ENCODE results near the gene INHBB. TPM values are rescaled to one million over a fixed set of nuclear protein-coding genes. Genes with fewer than 3 reads are reported as not detected.

Gene INHBB
- total and polyA plus RNA-seq, 2 of the 4 experiments (the other 2 are of a cell fraction), result 0.18 to 0.92 TPM

DNA sequence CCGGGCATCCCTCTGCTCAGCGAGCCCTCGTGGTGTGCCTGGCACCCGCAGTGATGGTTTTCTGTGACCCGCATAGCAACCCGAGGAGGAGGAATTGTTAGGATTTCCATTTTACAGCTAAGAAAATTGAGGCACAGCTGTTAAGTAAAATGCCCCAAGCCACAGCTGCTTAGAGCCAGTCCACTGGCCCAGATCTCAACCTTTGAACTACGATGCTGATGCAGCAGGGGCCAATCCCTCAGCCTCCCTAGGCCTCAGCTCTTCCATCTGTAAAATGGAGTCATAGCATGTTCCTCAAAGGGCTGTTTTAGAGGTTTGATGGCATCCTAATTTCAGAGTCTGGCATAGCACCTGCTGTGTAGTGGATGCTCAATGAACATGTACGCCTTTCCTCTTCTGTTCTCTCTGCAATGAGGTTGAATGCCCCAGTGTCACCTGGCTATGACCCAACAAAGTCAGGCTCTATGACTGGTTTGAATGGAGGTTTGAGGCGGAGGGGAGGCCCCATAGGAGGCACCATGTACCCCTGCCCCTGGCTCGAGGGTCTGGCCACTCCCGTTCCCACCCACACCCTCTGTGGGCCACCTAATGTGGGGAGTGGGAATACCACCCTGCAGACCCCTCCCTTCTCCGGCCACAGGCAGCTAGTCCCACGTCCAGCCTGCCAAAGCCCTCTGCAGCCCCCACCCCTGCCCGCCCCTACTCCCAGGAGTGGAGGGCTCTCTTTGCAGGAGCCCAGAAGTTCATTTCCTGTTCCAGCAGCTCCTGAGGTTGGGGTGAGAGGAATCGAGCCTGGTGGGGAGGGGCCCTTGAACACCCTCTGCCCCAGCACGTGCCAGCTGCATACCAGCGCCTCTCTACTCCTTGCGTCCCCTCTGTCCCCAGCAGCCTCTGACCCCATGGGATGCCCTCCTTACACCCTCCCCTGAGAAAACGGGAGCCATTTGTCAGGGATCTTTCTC is 31.0 kb downstream of the INHBB start (continued):
- no peak for TF ChIP-seq MXI1 (IDR thresholded peaks at IDR 0.05; ENCODE audit: borderline replicate concordance, low read depth, low read length)
- no peak for TF ChIP-seq POLR2A (IDR thresholded peaks at IDR 0.05; ENCODE audit: low read depth, low read length)

DNA sequence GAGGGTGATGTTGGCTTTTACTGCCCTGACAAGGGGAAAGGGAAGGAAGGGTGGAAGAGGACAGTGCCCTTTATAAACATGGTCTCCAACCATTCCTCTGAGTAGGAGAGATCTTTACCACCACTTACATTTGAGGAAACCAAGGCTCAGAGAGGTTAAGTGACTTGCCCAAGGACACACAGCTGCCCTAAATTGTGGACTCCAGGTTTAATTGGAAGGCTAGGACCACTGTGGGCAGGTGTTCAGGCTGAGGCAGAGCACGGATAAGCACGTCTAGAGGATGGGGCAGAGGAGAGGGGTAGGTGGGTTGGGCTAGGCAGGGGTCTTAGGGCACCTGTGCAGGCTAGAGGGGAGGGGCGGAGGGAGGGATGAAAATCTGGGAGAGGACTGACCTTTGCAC is 32.7 kb downstream of the INHBB start:
- Histone ChIP-seq H3K79me1 (ENCODE audit: low read depth in 1 of 2, low read length in 2 of 2) (no peaks in the 10 kb centered on the region), H3K4me1 (ENCODE audit: control insufficient read depth, insufficient read depth, low read length) (no peaks in the 10 kb centered on the region), H3K9me3 (ENCODE audit: control insufficient read depth, insufficient read depth, low read length) (no peaks in the 10 kb centered on the region), H3K27ac (ENCODE audit: insufficient read depth, low read length) (no peak overlapping the region), H3K18ac (ENCODE audit: low read depth, low read length) (no peak overlapping the region), H2BK20ac (ENCODE audit: low read depth, low read length) (no peak overlapping the region), H3K56ac (ENCODE audit: extremely low read depth, insufficient read depth, low read length) (no peak overlapping the region), H4K5ac (ENCODE audit: low read depth, low read length) (no peak overlapping the region), H3K9me1 (ENCODE audit: insufficient read depth, low read length) (peaks cover 3% of the 10 kb centered on the region; the same call in 1 of the 2 replicates), H2AK5ac (ENCODE audit: low read depth, low read length) (no peak overlapping the region), H2BK120ac (ENCODE audit: low read depth, low read length) (no peak overlapping the region), H2AK9ac (replicated peaks; ENCODE audit: low read depth, low read length, poor library complexity) (no peak overlapping the region), H4K8ac (ENCODE audit: low read depth in 2 of 2, low read length in 2 of 2) (no peak overlapping the region), H3K4me3 (ENCODE audit: insufficient read depth, low read depth, low read length) (no peak overlapping the region), H3K4ac (ENCODE audit: low read depth, low read length) (no peak overlapping the region), H3K36me3 (ENCODE audit: control insufficient read depth, insufficient read depth, low read length) (no peaks in the 10 kb centered on the region), H2BK15ac (ENCODE audit: low read depth, low read length) (no peak overlapping the region), H3K9ac (ENCODE audit: low read depth, low read length) (no peak overlapping the region), H3K14ac (replicated peaks; ENCODE audit: low read depth, low read length) (no peak overlapping the region), H3K4me2 (ENCODE audit: low read depth, low read length) (no peak overlapping the region), H3K27me3 (ENCODE audit: control insufficient read depth, insufficient read depth, low read length) (peaks cover 96% of the 10 kb centered on the region), H3K23ac (ENCODE audit: low read depth, low read length) (no peak overlapping the region), H4K20me1 (ENCODE audit: insufficient read depth, low read length) (no peaks in the 10 kb centered on the region; the same call in none of the 2 replicates), H4K91ac (ENCODE audit: insufficient read depth, low read depth, low read length) (no peak overlapping the region), H2AFZ (replicated peaks; ENCODE audit: low read length, poor library complexity) (no peak overlapping the region), H2BK5ac (ENCODE audit: low read depth, low read length, poor library complexity, severe bottlenecking) (no peak overlapping the region)
- ChIA-PET POLR2A (ENCODE audit: unreplicated experiment) (no interaction called here), CTCF (no interaction called here)
- no peak for TF ChIP-seq RAD21 (IDR thresholded peaks at IDR 0.05; ENCODE audit: low read length)
- TF ChIP-seq FOS (IDR thresholded peaks at IDR 0.05; ENCODE audit: low read depth, low read length), result no peak
- no peak for TF ChIP-seq RCOR1 (IDR thresholded peaks at IDR 0.05; ENCODE audit: insufficient replicate concordance, low read length)
- TF ChIP-seq CHD1 (IDR thresholded peaks at IDR 0.05; ENCODE audit: low read depth, low read length), result no peak
- no peak for TF ChIP-seq POLR2A (IDR thresholded peaks at IDR 0.05; ENCODE audit: low read depth, low read length)
- TF ChIP-seq NFE2L2 (IDR thresholded peaks at IDR 0.05; ENCODE audit: low read depth, low read length), result no peak
- TF ChIP-seq BHLHE40 (IDR thresholded peaks at IDR 0.05; ENCODE audit: low read depth, low read length), result no peak
- TF ChIP-seq MXI1 (IDR thresholded peaks at IDR 0.05; ENCODE audit: borderline replicate concordance, low read depth, low read length), result no peak
- TF ChIP-seq MAZ (IDR thresholded peaks at IDR 0.05; ENCODE audit: borderline replicate concordance, low read depth, low read length), result no peak
- no TSS peak for BruUV-seq (replicated peaks)
- intact Hi-C loops (cut with micrococcal nuclease) (no loop called here), in situ Hi-C loops (cut with MboI; ENCODE audit: low sequenced_read_pairs) (no loop called here), dilution Hi-C loops (cut with HindIII; ENCODE audit: low sequenced_read_pairs, unreplicated experiment) (no loop called here)
- WGBS, 2 experiments (ENCODE audit: extremely low coverage in 2 of 2, insufficient read length in 1 of 2), result no CpG with 5 or more reads among the region's 3 CpGs
- ATAC-seq (ENCODE audit: low read depth) (no peak), DNase-seq (no peak)

All from IMR-90 (cell line).